Left cardiac atrium (tissue), 4 donors: ENCODE measurements around the gene INO80E. TPM values are rescaled to one million over a fixed set of nuclear protein-coding genes. Genes with fewer than 3 reads are reported as not detected.
A peak's percentile ranks its signal among the peaks of the same experiment; 100 is the strongest.
"Not testable (repeated sequence)": the region's sequence is repeated elsewhere in the genome, so short reads cannot be mapped to it uniquely, and the experiment has no call there.

ENCODE experiments used
- ATAC-seq, 2 donors: fragments of 200-7000 bp; cut with Tn5 transposase; one replicate each; pipeline ENCODE4 v1.9.1; 2020; ENCODE audit warnings: mild to moderate bottlenecking in 2 of 2, moderate library complexity in 2 of 2
- DNase-seq: peaks from one replicate; pipeline ENCODE4 v3.0.0-alpha.2; 2020
- intact Hi-C, 2 donors: fragments of 100-400 bp; cut with DNase I; formaldehyde crosslinking; loops; one replicate each; pipeline versions ENCODE4 v1.14.1 to v1.15.1; 2022 to 2023
- total RNA-seq, 2 donors: library from RNA; stranded (reverse); fragmentation: NEBNext Ultra II Directional; extraction: Animal tissue kit (Norgen Biotek cat#: 25700); gene quantifications; one replicate each; pipeline ENCODE4 v1.2.1, GENCODE V29; 2021
- donor health status: DM: no; HTN: yes; CAD: no.
- donor health status: DM: no; HTN: yes; CAD: no; lungs with severe emphysema.
- donor health status: DM: yes; HTN: yes; CAD: no.
- donor health status: Dilated cardiomyopathy.

The INO80E gene
- total RNA-seq, 2 donors from 2014 or later = 33.6 to 35.9 TPM

GRCh38 chr16:30004424-30004776 lies 8.4 kb downstream of the INO80E start:
- ATAC-seq (no peak), DNase-seq (no peak)
- intact Hi-C loops = loop anchor here in 1 of 2 donors (10.0 kb wide), 1 partner anchor 140 kb away; the partner anchor contains the start of gene CDIPT

- DNase-seq = no peak
- intact Hi-C loops = loop anchor here in 1 of 2 donors (10.0 kb wide), 1 partner anchor 140 kb away; the partner anchor contains the start of gene CDIPT
- ATAC-seq = peak; percentile 3 to 13
These were observed 8.8 kb downstream of the INO80E start for GRCh38 chr16:30004811-30005242.

- intact Hi-C loops = loop anchor here in 1 of 2 donors (10.0 kb wide), 1 partner anchor 141 kb away; the partner anchor contains the start of gene CDIPT
- ATAC-seq = peak; percentile 36 to 62
- no peak for DNase-seq
These were observed 9.5 kb downstream of the INO80E start for GRCh38 chr16:30005341-30006094.

DNA sequence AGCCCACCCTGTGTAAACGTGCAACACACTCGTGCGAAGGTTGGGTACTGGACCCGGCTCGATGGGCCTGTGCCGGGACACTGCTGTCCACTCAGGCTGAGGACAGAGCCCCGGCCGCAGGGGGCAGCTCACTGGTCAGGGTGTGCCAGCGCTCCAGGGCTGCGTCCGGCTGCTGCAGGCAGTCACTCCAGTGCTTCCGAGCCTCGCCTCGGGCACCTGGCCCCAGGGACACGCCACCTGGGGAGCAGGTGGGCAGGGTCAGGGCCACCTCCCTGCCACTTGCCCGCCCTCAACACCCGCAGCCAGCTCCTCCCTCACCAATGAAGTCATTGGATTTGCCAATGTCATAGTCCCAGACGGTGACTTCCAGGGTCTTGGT lies 10.0 kb downstream of the INO80E start:
- intact Hi-C loops = loop anchor here in 1 of 2 donors (10.0 kb wide), 1 partner anchor 141 kb away; the partner anchor contains the start of gene CDIPT
- no peak for ATAC-seq
- no peak for DNase-seq

DNA sequence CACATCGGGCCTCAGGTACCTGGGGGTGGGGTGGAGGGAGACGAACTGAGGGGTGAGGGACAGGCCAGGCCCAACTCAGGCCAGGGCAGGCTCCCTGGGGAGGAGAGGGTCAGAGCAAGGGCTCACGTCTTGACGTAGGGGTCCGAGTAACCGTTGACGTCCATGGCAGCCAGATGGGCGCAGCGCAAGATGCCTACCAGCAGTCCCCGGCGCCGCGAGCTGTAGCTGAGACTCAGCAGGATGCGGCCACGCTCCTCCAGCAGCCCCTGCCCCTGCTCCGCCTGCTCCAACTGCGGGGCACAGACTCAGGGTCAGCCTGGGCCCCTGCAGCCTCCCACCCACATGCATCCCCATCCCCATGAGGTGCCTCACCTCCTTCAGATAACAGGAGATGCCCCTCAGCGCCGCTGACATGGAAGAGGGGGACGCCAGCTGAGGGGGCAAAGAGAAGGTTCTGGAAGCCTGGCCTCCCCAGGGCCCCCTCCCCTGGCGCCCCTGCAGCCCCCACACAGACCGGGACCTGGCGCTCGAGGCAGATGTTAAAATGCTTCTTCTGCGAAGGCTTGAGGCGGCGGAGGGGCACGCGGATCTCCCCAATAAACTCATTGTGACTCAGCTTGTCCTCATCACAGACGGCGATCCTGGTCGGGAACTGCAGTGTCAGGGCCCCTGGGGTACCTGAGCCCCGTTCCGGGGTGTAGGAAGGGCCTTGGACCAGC lies 10.8 kb downstream of the INO80E start:
- no peak for ATAC-seq
- DNase-seq = no peak
- intact Hi-C loops = loop anchor here in 1 of 2 donors (10.0 kb wide), 1 partner anchor 142 kb away; the partner anchor contains the start of gene CDIPT

DNA sequence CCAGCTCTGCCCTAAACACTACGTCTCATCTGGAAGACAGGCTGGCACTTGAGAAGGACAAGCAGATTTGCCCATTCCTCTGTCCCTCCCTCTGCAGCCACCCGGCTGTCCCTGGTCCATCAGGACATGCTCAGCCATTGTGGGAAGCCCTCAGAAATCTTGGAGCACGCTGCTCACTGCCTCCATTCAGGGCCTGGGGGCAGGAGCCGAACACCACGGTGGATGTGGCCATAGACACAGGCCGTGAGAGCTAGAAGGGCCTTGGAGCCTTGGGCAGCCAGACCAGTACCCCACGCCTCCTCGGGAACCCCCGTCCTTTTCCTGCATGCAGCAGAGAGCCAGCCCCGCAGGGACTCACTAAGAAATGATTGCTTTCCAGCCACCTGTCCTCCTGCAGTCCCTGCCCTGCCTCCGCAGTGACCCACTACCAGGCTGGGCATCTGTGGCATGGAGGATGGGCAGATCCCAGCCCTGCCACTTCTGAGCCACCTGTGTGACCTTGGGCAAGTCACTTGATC lies 11.4 kb downstream of the INO80E start:
- no peak for DNase-seq
- intact Hi-C loops = loop anchor here in 1 of 2 donors (10.0 kb wide), 1 partner anchor 143 kb away; the partner anchor contains the start of gene CDIPT
- ATAC-seq = no peak

DNA sequence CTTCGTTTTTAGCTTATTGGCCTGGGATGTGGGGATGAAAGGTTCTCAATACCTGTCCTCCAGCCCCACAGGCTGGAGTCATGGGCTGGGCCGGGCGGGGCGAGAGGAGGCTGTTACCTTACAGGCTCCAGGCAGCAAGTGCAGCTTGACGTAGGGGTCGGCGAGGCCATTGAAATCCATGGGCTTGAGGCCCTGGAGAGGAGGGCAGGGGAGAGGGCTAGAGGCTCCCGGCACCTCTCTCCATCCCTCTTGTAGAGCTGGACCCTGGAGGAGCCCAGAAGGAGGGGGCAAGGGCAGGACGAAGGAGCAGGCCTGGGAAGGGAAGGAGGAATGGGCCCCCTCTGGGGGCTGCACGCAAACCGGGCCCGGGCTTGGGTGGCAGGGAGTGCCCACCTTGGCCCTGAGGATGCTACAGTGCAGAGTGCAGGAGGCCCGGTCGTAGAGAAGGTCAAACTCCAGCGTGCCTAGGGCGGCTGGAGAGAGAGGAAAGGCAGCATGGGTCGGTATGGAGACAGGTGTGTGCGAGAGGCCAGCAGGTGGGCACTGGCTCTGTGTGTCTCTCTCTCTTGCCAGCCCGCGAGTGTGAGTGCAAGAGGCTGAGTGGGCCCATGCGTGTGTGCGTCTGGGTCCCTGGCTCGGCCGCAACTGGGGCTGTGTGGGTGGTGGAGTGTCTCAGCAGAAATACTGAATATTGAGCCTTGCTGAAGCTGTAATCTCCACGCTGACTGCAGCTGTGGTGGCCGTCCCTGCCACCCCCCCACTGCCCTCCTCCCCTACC lies 13.2 kb downstream of the INO80E start:
- no peak for ATAC-seq
- intact Hi-C loops = loop anchor here in 1 of 2 donors (10.0 kb wide), 1 partner anchor 144 kb away; the partner anchor contains the start of gene CDIPT

DNA sequence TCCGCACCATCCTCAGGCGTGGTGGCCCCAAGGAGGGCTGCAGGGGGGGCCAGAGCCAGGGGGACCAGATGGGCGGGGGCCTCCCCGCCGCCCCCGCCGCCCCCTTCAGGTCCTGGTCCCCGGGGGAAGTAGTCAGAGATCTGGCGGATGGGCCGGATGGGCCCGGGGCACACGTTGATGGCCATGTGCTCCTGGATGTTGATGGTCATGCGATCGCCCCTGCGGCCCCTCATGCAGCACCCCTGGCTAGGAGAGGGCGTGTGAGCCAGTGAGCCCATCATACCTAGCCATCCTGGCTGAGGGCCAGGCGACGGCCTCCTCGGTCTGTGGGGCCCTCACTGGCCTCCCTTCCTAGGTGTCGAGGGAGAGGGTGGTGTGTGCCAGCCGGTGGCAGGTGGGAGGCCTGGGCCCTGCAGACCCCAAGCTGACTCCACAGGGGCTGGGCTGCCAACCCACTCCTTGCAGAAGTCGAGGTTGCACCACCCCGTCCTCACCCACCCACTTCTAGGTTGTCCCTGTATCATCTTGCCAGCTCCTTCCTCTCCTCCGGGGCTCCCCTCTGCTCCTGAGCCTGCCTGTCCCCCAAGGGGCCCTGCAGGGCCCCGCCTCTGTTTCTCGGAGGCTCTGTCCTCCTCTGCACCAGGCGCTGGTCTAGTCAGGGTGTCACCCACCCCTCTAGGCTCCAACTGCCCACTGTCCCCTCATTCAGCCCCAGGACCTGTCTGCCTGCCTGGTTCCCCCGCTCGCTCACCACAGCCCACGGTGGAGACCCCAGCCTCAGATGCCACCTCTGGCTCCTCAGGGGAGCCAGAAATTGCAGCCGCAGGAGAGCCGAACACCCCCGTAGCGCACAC lies 14.2 kb downstream of the INO80E start:
- DNase-seq (no peak), ATAC-seq (peak in 1 of 2 donors; percentile 6)
- intact Hi-C loops = loop anchor here (10.0 kb wide), 1 partner anchor 145 kb away; the partner anchor contains the start of gene CDIPT (in 2 of the 2)

More for the DNA sequence above, 13.2 kb downstream of the INO80E start:
- no peak for DNase-seq

- DNase-seq (no peak), ATAC-seq (no peak)
- intact Hi-C loops = loop anchor here in 1 of 2 donors (10.0 kb wide), 1 partner anchor 146 kb away; the partner anchor contains the start of gene CDIPT
These were observed 15.0 kb downstream of the INO80E start, which contains the start of gene DOC2A for GRCh38 chr16:30010844-30011713. DOC2A (minus strand) TSS chr16:30011027; CDS start chr16:30010222, 805 bp downstream.

DNA sequence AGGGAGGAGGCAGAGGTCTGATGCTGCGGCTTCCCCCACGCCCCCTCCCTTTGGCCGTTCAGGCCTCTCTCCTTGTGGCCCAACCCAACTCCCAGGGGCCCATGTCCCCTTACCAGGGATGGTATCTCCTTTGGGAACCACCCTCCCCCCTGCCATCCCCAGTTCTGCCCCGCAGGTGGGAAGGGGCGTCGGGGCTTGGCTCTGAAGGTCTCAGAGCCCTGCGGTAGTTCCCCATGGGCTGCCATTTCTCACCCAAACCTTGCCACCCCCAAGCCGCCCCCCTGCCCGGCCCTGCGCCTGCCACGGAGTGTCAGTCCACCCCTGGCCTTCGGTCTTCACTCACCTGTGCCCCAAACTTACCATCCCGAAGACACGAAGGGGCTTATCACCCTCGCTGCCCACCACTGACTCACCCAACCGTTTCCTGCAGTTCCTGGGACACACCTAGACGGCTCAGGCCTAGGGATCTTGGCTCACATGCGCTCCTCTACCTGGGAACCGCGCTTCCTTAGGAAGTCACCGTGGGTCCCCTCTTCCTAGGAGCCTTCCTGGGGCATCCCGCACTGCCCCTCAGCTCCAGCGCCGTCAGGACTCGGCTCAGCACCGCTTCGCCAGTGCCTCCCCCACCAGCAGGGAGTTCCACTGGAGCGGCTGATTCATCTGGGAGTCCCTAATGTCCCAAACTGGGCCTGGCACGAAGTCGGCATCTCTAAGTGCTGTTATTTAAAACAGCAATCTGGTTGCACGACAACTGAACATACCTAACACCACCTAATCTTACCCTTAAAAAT lies 15.9 kb downstream of the INO80E start:
- no peak for ATAC-seq
- intact Hi-C loops = loop anchor here in 1 of 2 donors (10.0 kb wide), 1 partner anchor 147 kb away; the partner anchor contains the start of gene CDIPT
- DNase-seq = no peak

GRCh38 chr16:30012598-30012997 lies 16.6 kb downstream of the INO80E start:
- DNase-seq, ATAC-seq: not testable (repeated sequence)
- intact Hi-C loops = loop anchor here in 1 of 2 donors (10.0 kb wide), 1 partner anchor 148 kb away; the partner anchor contains the start of gene CDIPT

GRCh38 chr16:30015450-30015849 lies 19.4 kb downstream of the INO80E start:
- ATAC-seq, DNase-seq: not testable (repeated sequence)
- intact Hi-C loops = loop anchor here in 1 of 2 donors (10.0 kb wide), 1 partner anchor 151 kb away; the partner anchor contains the start of gene CDIPT

GRCh38 chr16:30016555-30017276 lies 20.7 kb downstream of the INO80E start:
- intact Hi-C loops = loop anchor here in 1 of 2 donors (10.0 kb wide), 1 partner anchor 152 kb away; the partner anchor contains the start of gene CDIPT
- peak; percentile 1 for DNase-seq
- no peak for ATAC-seq

DNA sequence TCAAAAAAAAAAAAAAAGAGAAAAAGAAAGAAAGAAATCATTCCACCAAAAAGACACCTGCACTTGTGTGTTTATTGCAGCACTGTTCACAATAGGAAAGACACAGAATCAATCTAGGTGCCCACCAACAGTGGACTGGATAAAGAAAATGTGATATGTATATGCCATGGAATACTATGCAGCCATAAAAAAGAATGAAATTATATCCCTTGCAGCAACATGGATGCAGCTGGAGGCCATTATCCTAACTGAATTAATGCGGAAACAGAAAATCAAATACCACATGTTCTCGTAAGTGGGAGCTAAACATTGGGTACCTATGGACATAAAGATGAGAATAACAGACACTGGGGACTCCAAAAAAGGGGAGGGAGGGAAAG lies 21.2 kb downstream of the INO80E start:
- no peak for DNase-seq
- no peak for ATAC-seq
- intact Hi-C loops = loop anchor here in 1 of 2 donors (10.0 kb wide), 1 partner anchor 152 kb away; the partner anchor contains the start of gene CDIPT

- DNase-seq = peak; percentile 1
- intact Hi-C loops = loop anchor here in 1 of 2 donors (10.0 kb wide), 1 partner anchor 153 kb away; the partner anchor contains the start of gene CDIPT
- ATAC-seq = not testable (repeated sequence)
These were observed 21.9 kb downstream of the INO80E start for GRCh38 chr16:30017937-30018336.
